KMS-11 (cell line): ENCODE data around the gene PCID2.

Experiments
- H2AFZ ChIP-seq: fragments of 200-600 bp; sonication (generic); 2 replicates; pipeline ENCODE4 v1.6.1; 2016; ENCODE audit warnings: antibody characterized with exemption, mixed run types, low read depth
- H3K27ac ChIP-seq: fragments of 200-600 bp; sonication (generic); 2 replicates; pipeline ENCODE4 v1.6.1; 2016; ENCODE audit warnings: mild to moderate bottlenecking, mixed run types
- H3K27me3 ChIP-seq: fragments of 200-600 bp; sonication (generic); 2 replicates; pipeline ENCODE4 v1.6.1; 2017; ENCODE audit warnings: mild to moderate bottlenecking, low read depth, mixed run types, moderate library complexity; ENCODE audit not compliant: insufficient read depth
- H3K36me3 ChIP-seq: fragments of 200-600 bp; sonication (generic); 2 replicates; pipeline ENCODE4 v1.6.1; 2017; ENCODE audit warnings: mild to moderate bottlenecking, mixed run types; ENCODE audit not compliant: insufficient read depth
- H3K4me1 ChIP-seq: fragments of 200-600 bp; sonication (generic); 2 replicates; pipeline ENCODE4 v1.6.1; 2016; ENCODE audit warnings: mild to moderate bottlenecking, low read depth, mixed run types; ENCODE audit not compliant: poor library complexity, severe bottlenecking
- H3K4me2 ChIP-seq: fragments of 200-600 bp; sonication (generic); 2 replicates; pipeline ENCODE4 v1.7.0; 2016; ENCODE audit warnings: mild to moderate bottlenecking, mixed run types
- H3K4me3 ChIP-seq: fragments of 200-600 bp; sonication (generic); IDR thresholded peaks from 2 replicates; pipeline ENCODE4 v1.6.1; 2017; ENCODE audit warnings: low read depth, low read length, mixed read lengths; ENCODE audit not compliant: insufficient read depth
- H3K79me2 ChIP-seq: fragments of 200-600 bp; sonication (generic); 2 replicates; pipeline ENCODE4 v1.6.1; 2016; ENCODE audit warnings: low read depth, mixed run types; ENCODE audit not compliant: insufficient read depth
- H3K9ac ChIP-seq: fragments of 200-600 bp; sonication (generic); 2 replicates; pipeline ENCODE4 v1.6.1; 2016; ENCODE audit warnings: mild to moderate bottlenecking, mixed run types
- H4K20me1 ChIP-seq: fragments of 200-600 bp; sonication (generic); 2 replicates; pipeline ENCODE4 v1.6.1; 2016; ENCODE audit warnings: mild to moderate bottlenecking, mixed run types; ENCODE audit not compliant: insufficient read depth
- CTCF ChIP-seq: fragments of 200-600 bp; sonication (generic); conservative IDR thresholded peaks from 2 replicates; pipeline ENCODE4 v1.6.1; 2017; ENCODE audit warnings: low read depth, mild to moderate bottlenecking, antibody characterized with exemption, low read length, moderate library complexity, mixed read lengths

Gene PCID2

GRCh38 chr13:113186061-113186900 is 22.2 kb downstream of the PCID2 start:
- no peak overlapping the region for H3K4me3 ChIP-seq
- peak overlapping the region; percentile 29 for H3K4me2 ChIP-seq
- H3K36me3 ChIP-seq = no peaks in the 10 kb centered on the region

GRCh38 chr13:113184568-113185440 is 23.7 kb downstream of the PCID2 start:
- no peak overlapping the region for H2AFZ ChIP-seq
- H3K4me1 ChIP-seq = peaks cover 22% of the 10 kb centered on the region
- H3K27me3 ChIP-seq = no peaks in the 10 kb centered on the region
- no peak for TF ChIP-seq CTCF
- no peak overlapping the region for H3K4me2 ChIP-seq
- H3K27ac ChIP-seq = no peak overlapping the region
- H3K36me3 ChIP-seq = no peaks in the 10 kb centered on the region
- no peak overlapping the region for H3K4me3 ChIP-seq
- H3K79me2 ChIP-seq = no peaks in the 10 kb centered on the region; the same call in 1 of the 2 replicates
- no peak overlapping the region for H3K9ac ChIP-seq
- H4K20me1 ChIP-seq = no peaks in the 10 kb centered on the region

More at GRCh38 chr13:113186061-113186900, 22.2 kb downstream of the PCID2 start:
- H3K27me3 ChIP-seq = no peaks in the 10 kb centered on the region
- no peak for TF ChIP-seq CTCF
- H2AFZ ChIP-seq = no peak overlapping the region
- H3K9ac ChIP-seq = no peak overlapping the region
- peak overlapping the region; percentile 42 for H3K27ac ChIP-seq
- peaks cover 22% of the 10 kb centered on the region for H3K4me1 ChIP-seq
- H3K79me2 ChIP-seq = no peaks in the 10 kb centered on the region; the same call in 1 of the 2 replicates
- no peaks in the 10 kb centered on the region for H4K20me1 ChIP-seq

- H3K4me3 ChIP-seq = no peak overlapping the region
- H3K36me3 ChIP-seq = no peaks in the 10 kb centered on the region
- no peak overlapping the region for H3K9ac ChIP-seq
- H2AFZ ChIP-seq = no peak overlapping the region
- H3K27me3 ChIP-seq = no peaks in the 10 kb centered on the region
- no peak overlapping the region for H3K4me2 ChIP-seq
- no peak for TF ChIP-seq CTCF
- no peaks in the 10 kb centered on the region for H4K20me1 ChIP-seq
- no peak overlapping the region for H3K27ac ChIP-seq
- no peaks in the 10 kb centered on the region; the same call in 1 of the 2 replicates for H3K79me2 ChIP-seq
- H3K4me1 ChIP-seq = peaks cover 22% of the 10 kb centered on the region
Measured at GRCh38 chr13:113183450-113184129, 24.9 kb downstream of the PCID2 start.

GRCh38 chr13:113182046-113182445 is 26.4 kb downstream of the PCID2 start:
- Histone ChIP-seq H3K79me2 (no peaks in the 10 kb centered on the region; the same call in 1 of the 2 replicates), H3K4me1 (peaks cover 20% of the 10 kb centered on the region), H3K27ac (no peak overlapping the region), H3K4me2 (no peak overlapping the region), H3K27me3 (no peaks in the 10 kb centered on the region), H4K20me1 (no peaks in the 10 kb centered on the region), H2AFZ (no peak overlapping the region), H3K9ac (no peak overlapping the region), H3K36me3 (no peaks in the 10 kb centered on the region), H3K4me3 (no peak overlapping the region)
- TF ChIP-seq CTCF = no peak
